Ectodermal cell (in vitro differentiated cells): ENCODE data around the gene PXDN.
A peak's percentile ranks its signal among the peaks of the same experiment; 100 is the strongest.

Experiments
- H3K27ac ChIP-seq: 2 replicates; pipeline ENCODE4 v1.7.0; 2013; ENCODE audit warnings: mild to moderate bottlenecking, low read depth, low read length; ENCODE audit not compliant: insufficient read depth, poor library complexity, severe bottlenecking
- H3K27me3 ChIP-seq: 2 replicates; pipeline ENCODE4 v1.7.0; 2013; ENCODE audit warnings: mild to moderate bottlenecking, low read length; ENCODE audit not compliant: insufficient read depth, control insufficient read depth, poor library complexity, severe bottlenecking
- H3K36me3 ChIP-seq: one replicate; pipeline ENCODE4 v1.7.0; 2013; ENCODE audit warnings: low read length; ENCODE audit not compliant: control insufficient read depth, insufficient read depth
- H3K4me1 ChIP-seq: one replicate; pipeline ENCODE4 v1.7.0; 2013; ENCODE audit warnings: low read length; ENCODE audit not compliant: control insufficient read depth, insufficient read depth
- H3K4me3 ChIP-seq: 2 replicates; pipeline ENCODE4 v1.7.0; 2013; ENCODE audit warnings: low read depth, low read length, control low read depth; ENCODE audit not compliant: insufficient read depth
- H3K9me3 ChIP-seq: 2 replicates; pipeline ENCODE4 v1.7.0; 2013; ENCODE audit warnings: mild to moderate bottlenecking, low read length, moderate library complexity; ENCODE audit not compliant: control insufficient read depth
- WGBS, 2 experiments: methylation state at CpG; one replicate each; pipeline ENCODE4 v1.1.7; 2013; ENCODE audit warnings: missing lambda C conversion rate in 2 of 2; 5-methylcytosine and 5-hydroxymethylcytosine counted together

PXDN gene

DNA sequence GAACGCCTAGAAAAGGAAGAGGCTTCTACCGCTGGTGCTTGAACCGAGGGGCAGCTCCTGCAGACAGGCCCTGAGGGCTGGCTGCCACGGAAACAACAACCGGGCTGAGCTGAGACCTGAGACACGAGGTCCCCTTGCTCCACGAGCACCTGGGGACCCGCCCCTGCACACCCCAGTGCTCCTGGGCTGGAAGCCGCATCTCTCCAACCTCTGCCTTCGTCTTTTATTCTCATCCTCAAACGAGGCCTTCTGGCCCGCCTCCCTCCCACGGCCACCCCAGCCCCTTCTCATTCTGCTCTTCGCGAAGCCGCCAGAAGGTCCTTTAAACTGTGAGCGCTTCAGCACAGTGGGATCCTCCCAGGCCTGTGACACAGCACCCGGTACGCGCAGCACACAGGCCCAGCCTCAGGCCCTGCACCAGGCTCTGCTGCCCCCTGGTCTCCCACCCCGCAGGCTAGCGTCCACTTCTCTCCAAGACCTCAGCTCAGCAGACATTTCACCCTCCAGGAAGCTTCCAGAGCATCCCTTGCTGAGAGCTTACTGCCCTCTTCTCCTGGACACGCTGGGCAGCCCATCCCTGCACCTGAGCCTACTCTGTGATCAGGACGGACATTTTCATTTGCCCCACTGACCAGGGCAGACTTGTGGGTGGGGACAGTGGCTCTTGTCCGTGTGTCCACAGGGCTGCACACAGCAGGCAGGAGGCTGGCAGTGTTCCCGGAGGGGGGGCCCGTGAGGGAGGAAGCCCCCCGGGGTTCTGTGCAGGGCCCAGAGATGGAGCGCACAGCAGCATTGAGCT is 149.7 kb downstream of the PXDN start:
- Histone ChIP-seq H3K27me3 (no peaks in the 10 kb centered on the region), H3K4me1 (peaks cover 13% of the 10 kb centered on the region), H3K4me3 (no peak overlapping the region), H3K27ac (no peak overlapping the region), H3K9me3 (no peaks in the 10 kb centered on the region), H3K36me3 (no peaks in the 10 kb centered on the region)
- 81 to 83% methylated on average over 29 of the region's 29 CpGs for WGBS, 2 experiments

DNA sequence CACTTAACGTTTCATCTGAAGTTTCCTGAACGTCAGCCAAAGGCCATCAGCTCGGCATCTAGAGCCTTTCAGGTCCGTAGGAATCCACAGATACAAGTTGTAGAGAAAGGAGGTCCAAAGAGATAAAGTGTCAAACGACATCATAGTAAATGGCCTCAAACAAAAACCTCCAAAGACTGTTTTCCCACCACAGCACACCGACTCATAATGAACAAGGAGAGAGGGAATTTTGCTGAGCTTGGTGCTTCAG is 150.3 kb downstream of the PXDN start:
- no peaks in the 10 kb centered on the region for H3K36me3 ChIP-seq
- H3K27me3 ChIP-seq = no peaks in the 10 kb centered on the region
- H3K27ac ChIP-seq = peak overlapping the region; percentile 19
- H3K9me3 ChIP-seq = no peaks in the 10 kb centered on the region
- H3K4me3 ChIP-seq = no peak overlapping the region
- peaks cover 11% of the 10 kb centered on the region for H3K4me1 ChIP-seq
- 60 to 62% methylated on average over 6 of the region's 6 CpGs for WGBS, 2 experiments

DNA sequence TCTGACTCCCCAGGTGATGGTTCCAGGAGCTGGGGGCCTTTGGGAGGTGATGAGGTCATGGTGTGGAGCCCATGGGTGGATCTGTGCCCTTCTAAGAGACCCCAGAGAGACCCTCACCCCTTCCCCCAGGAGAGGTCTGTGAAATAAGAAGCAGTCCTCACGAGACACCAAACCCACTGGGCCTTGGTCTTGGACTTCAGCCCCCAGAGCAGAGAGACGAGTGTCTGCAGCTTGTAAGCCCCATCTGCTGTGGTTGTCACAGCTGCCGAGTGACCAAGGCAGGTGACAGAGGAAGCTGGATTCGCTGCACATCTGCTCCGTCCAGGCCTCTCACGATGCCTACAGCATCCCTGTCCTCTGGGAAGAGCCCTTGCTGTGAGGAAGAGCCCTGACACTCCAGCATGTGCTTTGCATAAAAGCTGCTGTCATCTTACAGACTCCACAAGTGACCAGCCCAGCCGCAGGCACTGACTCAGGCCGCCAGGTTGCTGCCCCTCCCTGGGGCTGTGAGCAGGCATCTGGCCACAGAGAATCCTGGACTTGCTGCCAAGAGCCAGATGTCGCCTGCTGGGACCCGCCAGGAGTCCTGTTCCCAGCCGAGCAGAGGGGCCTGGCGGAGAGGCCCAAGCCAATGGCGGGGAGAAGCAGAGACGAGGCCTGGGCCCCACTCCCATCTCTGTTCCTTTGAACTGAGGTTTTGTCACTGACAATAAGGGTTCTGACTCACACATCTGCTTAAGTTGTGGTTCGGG is 150.8 kb downstream of the PXDN start:
- H3K9me3 ChIP-seq = no peaks in the 10 kb centered on the region
- no peak overlapping the region for H3K4me3 ChIP-seq
- H3K4me1 ChIP-seq = peaks cover 10% of the 10 kb centered on the region
- 57 to 69% methylated on average over 15 of the region's 15 CpGs for WGBS, 2 experiments
- no peaks in the 10 kb centered on the region for H3K27me3 ChIP-seq
- H3K36me3 ChIP-seq = no peaks in the 10 kb centered on the region
- H3K27ac ChIP-seq = peak overlapping the region; percentile 19

DNA sequence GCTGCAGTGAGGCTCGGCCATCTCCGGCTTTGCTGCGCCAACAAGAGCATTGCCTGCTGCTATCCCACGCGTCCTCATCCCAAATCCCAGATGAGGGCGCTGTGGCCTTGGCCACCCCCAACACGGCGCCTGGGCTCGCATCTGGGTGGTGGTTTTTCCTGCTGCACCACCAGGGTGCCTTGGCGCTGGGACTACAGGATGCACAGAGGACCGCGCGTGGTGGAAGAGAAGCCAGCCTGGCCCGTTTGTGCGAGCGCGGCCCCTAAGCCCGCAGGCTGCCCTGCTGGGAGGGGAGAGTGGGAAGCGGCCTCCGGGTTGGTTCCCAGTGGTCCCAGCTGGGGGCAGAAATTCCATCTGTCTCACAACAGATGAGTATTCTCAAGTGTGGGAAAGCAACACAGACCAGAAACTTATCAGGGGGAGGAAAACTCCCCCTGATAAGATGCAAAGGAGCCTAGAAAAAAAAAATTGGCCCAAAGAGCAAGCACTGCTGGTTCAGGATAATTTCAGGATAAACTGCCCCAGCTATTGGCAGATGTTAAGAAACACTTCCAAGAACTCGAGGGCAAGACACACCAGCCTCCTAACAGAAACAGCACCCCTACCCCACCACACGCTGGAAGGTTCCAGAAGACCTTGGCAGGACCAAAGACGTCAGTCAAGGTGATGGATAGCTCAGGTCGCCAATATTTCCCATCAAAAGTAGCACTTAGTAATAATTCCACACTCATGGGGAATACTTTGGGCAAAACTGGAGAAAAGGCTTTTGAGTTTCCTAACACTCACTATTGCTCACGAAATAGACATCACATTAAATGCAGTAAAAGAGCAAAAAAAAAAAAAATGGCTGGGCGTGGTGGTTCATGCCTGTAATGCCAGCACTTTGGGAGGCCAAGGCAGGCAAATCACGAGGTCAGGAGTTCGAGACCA is 152.1 kb downstream of the PXDN start:
- H3K9me3 ChIP-seq = no peaks in the 10 kb centered on the region

DNA sequence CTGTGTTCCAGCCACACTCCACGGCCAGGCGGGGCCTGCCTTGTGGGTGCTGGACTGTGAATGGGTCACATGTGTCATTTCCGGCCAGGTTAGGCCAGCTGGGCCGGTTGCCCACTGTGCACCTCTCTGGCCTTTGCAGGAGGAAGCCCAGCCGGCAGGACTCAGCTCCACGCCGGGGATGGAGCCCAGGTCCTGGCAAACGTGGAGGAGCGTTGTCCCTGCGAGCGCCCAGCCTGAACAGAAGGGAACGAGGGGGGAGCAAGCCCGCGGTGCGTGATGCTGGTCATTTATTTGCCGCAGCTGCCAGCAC is 152.9 kb downstream of the PXDN start:
- peaks cover 10% of the 10 kb centered on the region for H3K4me1 ChIP-seq
- H3K36me3 ChIP-seq = no peaks in the 10 kb centered on the region
- WGBS, 2 experiments = 85 to 88% methylated on average over 16 of the region's 16 CpGs
- H3K9me3 ChIP-seq = no peaks in the 10 kb centered on the region
- no peak overlapping the region for H3K27ac ChIP-seq
- no peak overlapping the region for H3K4me3 ChIP-seq
- no peaks in the 10 kb centered on the region for H3K27me3 ChIP-seq

More for the DNA sequence above, 152.1 kb downstream of the PXDN start:
- Histone ChIP-seq H3K4me1 (peaks cover 10% of the 10 kb centered on the region), H3K36me3 (no peaks in the 10 kb centered on the region), H3K27ac (no peak overlapping the region), H3K27me3 (no peaks in the 10 kb centered on the region), H3K4me3 (no peak overlapping the region)
- 36% methylated on average over 28 of the region's 28 CpGs for WGBS, 2 experiments

DNA sequence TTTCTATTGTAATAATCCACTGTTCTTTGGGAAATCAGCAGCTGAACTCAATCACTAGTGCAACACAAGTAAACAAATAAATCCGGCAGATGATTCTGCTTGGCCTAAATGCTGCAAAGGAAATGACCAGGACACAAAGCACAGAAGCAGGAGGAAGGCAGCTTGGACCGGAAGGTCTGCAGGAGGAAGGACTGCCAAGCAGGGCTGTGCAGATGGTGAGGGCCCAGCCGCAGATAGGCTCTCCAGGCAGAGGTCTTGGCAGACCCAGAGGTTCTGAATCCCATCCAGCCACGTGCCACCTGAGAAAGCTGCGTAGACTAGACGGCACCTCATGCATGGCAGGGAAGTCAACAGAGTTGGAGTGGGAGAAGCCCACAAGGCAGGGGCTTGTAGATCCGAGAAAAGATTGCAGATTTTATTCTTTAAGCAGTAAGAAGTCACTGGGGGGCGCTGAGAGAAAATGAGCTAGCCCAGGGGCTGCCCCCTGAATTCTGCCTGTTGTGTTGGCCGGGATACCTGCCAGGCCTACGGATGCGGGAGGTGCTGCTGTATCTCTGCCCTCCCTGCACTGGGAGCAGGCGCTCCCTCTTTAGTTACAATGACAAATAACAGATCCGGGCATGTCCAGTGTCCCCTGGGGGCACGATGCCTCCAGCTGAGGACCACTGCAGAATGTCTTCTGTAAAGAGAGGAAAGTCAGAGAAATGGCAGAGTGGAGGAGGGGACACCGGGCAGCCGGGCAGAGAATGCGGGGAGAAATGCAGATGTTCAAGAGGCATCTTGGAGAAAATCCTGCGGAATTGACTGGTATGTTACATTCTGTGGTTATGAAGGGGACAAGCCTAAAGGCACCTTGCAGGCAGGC is 153.5 kb downstream of the PXDN start:
- no peaks in the 10 kb centered on the region for H3K36me3 ChIP-seq
- no peaks in the 10 kb centered on the region for H3K27me3 ChIP-seq
- H3K9me3 ChIP-seq = no peaks in the 10 kb centered on the region
- WGBS, 2 experiments = 66 to 70% methylated on average over 18 of the region's 18 CpGs
- no peak overlapping the region for H3K27ac ChIP-seq
- peaks cover 10% of the 10 kb centered on the region for H3K4me1 ChIP-seq
- H3K4me3 ChIP-seq = no peak overlapping the region

DNA sequence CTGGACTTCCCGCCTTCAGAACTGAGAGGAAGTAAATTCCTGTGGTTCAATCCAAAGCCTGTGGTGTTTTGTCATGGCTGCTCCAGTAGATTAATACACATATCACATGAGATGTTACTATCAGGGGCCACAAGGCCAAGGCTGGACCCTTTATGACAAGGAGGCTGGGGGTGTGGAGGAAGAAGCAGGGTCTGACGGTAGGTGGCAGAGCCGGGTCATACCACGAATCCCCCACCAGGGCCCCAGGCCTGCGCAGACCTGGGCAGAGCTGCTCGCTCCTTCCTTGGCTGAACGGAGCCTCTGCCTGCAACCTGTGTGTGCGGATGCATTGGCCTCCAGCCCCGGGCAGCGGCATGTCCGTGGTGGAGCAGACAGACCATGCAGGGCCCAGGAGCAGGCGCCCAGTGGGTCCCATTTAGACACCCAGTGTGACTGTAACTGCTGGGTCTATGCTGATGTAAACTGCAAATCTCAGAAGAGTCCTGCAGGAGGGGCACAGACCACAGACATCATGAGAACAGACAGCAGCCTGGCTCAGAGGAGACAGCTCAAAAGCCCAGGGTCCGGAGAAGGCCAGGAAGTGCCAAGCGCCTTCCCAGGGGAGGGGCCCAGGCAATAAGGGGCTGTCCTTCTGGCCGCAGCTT is 155.2 kb downstream of the PXDN start:
- Histone ChIP-seq H3K9me3 (no peaks in the 10 kb centered on the region), H3K4me3 (no peak overlapping the region), H3K27me3 (no peaks in the 10 kb centered on the region), H3K27ac (no peak overlapping the region), H3K4me1 (peaks cover 10% of the 10 kb centered on the region), H3K36me3 (no peaks in the 10 kb centered on the region)
- 81 to 83% methylated on average over 15 of the region's 15 CpGs for WGBS, 2 experiments

DNA sequence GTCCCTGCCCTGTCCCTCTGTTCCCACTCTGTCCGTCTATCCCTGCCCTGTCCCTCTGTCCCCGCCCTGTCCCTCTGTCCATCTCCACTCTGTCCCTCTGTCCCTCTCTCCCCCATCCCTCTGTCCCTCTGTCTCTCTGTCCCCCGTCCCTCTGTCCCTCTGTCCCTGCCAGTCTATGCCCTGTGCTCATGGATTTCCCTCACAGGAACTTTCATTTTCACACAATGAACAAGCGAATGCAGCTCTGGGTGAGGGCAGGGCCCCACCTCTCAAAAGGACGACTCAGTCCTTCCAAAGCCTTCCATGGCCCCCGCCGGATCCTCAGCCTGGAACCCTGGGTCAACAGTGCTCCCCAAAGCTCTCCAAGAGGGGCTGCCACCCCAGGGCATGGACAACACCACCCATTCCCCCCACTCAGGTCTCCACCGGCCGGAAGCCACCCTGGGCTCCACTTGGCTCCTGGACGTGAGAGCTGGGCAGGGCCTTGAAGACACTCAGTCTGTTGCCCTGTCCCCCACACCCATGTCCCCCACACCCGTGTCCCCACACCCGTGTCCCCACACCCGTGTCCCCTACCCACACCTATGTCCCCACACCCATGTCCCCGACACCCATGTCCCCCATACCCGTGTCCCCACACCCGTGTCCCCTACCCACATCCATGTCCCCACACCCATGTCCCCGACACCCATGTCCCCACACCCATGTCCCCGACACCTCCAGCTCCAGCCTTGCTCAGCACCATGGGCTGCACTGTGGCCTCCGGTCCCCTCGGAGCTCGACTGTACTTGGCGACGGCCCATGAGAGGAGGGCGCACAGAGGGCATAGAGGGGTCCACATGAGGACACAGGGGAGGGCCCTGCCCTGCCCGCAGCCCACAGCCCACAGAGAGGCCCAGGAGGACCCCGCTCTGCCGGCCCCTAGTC is 156.0 kb downstream of the PXDN start:
- no peak overlapping the region for H3K27ac ChIP-seq
- no peaks in the 10 kb centered on the region for H3K9me3 ChIP-seq
- H3K4me1 ChIP-seq = peaks cover 9% of the 10 kb centered on the region
- 89 to 90% methylated on average over 27 of the region's 27 CpGs for WGBS, 2 experiments
- H3K4me3 ChIP-seq = no peak overlapping the region
- H3K36me3 ChIP-seq = no peaks in the 10 kb centered on the region
- H3K27me3 ChIP-seq = no peaks in the 10 kb centered on the region
